Left ventricle myocardium superior (tissue), 1 donor: Measurements from ENCODE around the gene DPYSL4. TPM values are rescaled to one million over a fixed set of nuclear protein-coding genes. Genes with fewer than 3 reads are reported as not detected.
A peak's percentile ranks its signal among the peaks of the same experiment; 100 is the strongest.

ENCODE experiments used
- ATAC-seq: fragments of 200-7000 bp; cut with Tn5 transposase; one replicate; pipeline ENCODE4 v1.9.1; 2020; ENCODE audit warnings: mild to moderate bottlenecking, moderate library complexity
- DNase-seq: peaks from one replicate; pipeline ENCODE4 v3.0.0-alpha.2; 2020
- intact Hi-C: fragments of 100-400 bp; cut with micrococcal nuclease; formaldehyde crosslinking; loops from one replicate; pipeline ENCODE4 v1.11.0; 2022
- long read RNA-seq: library from polyadenylated mRNA; unstranded; transcript quantifications from one replicate; pipeline ENCODE4 v2.0.0, GENCODE V29; 2021
- total RNA-seq: library from RNA; stranded (reverse); fragmentation: NEBNext Ultra II Directional; extraction: Animal tissue kit (Norgen Biotek cat#: 25700); gene quantifications from one replicate; pipeline ENCODE4 v1.2.1, GENCODE V29; 2021
- donor health status: DM: no; HTN: yes; CAD: no; lungs with severe emphysema.

Gene DPYSL4
- 45.2 TPM for total RNA-seq
- long read RNA-seq, transcript DPYSL4-201 (14 exons, 2,729 nt): major isoform, 9 of 36 reads
- long read RNA-seq, partial matches to known transcripts: 24 of 36 reads
- long read RNA-seq, other reads (novel, unspliced or antisense): 2 of 36 reads

- DNase-seq: peak; percentile 54
- intact Hi-C loops: no loop called here
- peak; percentile 67 for ATAC-seq
These were observed at the start of gene DPYSL4 for GRCh38 chr10:132186488-132187429. Gene DPYSL4, plus strand, starts transcription at chr10:132186948. Its CDS starts 116 bp downstream, at chr10:132187064.

GRCh38 chr10:132137111-132138072 lies 49.4 kb upstream of the DPYSL4 start:
- DNase-seq (peak; percentile 12), ATAC-seq (no peak)
- intact Hi-C loops: no loop called here

- intact Hi-C loops: no loop called here
- DNase-seq (no peak), ATAC-seq (no peak)
These were observed 48.6 kb upstream of the DPYSL4 start for GRCh38 chr10:132138133-132138532.

GRCh38 chr10:132138596-132138995 lies 48.2 kb upstream of the DPYSL4 start:
- no peak for ATAC-seq
- intact Hi-C loops: no loop called here
- DNase-seq: no peak

- DNase-seq: peak; percentile 9
- no peak for ATAC-seq
- intact Hi-C loops: no loop called here
These were observed 47.2 kb upstream of the DPYSL4 start for GRCh38 chr10:132139526-132139925.

- DNase-seq (peak; percentile 12), ATAC-seq (no peak)
- intact Hi-C loops: no loop called here
These were observed 46.4 kb upstream of the DPYSL4 start for GRCh38 chr10:132140167-132140925.

- intact Hi-C loops: no loop called here
- ATAC-seq: no peak
- peak; percentile 19 for DNase-seq
These were observed 45.7 kb upstream of the DPYSL4 start for GRCh38 chr10:132141076-132141475.

- intact Hi-C loops: no loop called here
- DNase-seq (peak; percentile 25), ATAC-seq (peak; percentile 9)
These were observed 45.0 kb upstream of the DPYSL4 start for GRCh38 chr10:132141526-132142395.

GRCh38 chr10:132142396-132143161 lies 44.2 kb upstream of the DPYSL4 start:
- intact Hi-C loops: no loop called here
- ATAC-seq (peak; percentile 82), DNase-seq (peak; percentile 69)

- no peak for ATAC-seq
- peak; percentile 14 for DNase-seq
- intact Hi-C loops: no loop called here
These were observed 43.6 kb upstream of the DPYSL4 start for GRCh38 chr10:132143162-132143561.

- DNase-seq (peak; percentile 18), ATAC-seq (no peak)
- intact Hi-C loops: no loop called here
These were observed 42.7 kb upstream of the DPYSL4 start for GRCh38 chr10:132144086-132144485.

GRCh38 chr10:132145002-132145401 lies 41.7 kb upstream of the DPYSL4 start:
- intact Hi-C loops: no loop called here
- DNase-seq: peak; percentile 17
- ATAC-seq: no peak

- no peak for ATAC-seq
- intact Hi-C loops: no loop called here
- peak; percentile 14 for DNase-seq
These were observed 41.1 kb upstream of the DPYSL4 start for GRCh38 chr10:132145521-132146185.

- DNase-seq: peak; percentile 17
- intact Hi-C loops: no loop called here
These were observed 40.5 kb upstream of the DPYSL4 start for GRCh38 chr10:132146271-132146671.

GRCh38 chr10:132146941-132147915 lies 39.5 kb upstream of the DPYSL4 start:
- intact Hi-C loops: no loop called here
- DNase-seq (peak; percentile 25), ATAC-seq (peak; percentile 31)

More at GRCh38 chr10:132146271-132146671, 40.5 kb upstream of the DPYSL4 start:
- ATAC-seq: no peak
